ENCODE measurements around the gene EIPR1. TPM values are rescaled to one million over a fixed set of nuclear protein-coding genes. Genes with fewer than 3 reads are reported as not detected.

EIPR1 gene
- total RNA-seq, 1 experiment from 2014 or later = 27.8 TPM

DNA sequence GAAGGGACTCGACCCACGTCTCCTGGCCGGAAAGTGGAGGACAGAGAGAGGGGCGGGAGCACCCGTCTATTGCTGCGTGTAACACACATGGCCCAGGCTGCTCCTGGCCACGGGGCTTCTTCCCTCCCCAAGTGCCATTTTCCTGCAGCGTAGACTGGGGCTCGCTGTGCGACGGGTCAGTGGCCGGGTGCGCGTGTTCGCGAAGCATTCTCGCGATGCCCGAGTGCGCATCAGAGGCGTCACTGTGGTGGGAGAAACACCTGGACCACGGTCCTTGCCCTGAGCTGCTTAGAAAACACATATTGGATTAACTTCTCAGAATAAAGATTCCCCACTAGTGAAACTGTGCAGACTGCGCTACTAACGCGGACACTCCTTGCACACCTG lies 200.8 kb downstream of the EIPR1 start:
- H3K9me3 Mint-ChIP-seq = peaks cover 0 to 3% of the 10 kb centered on the region in 2 experiments; a peak in 2 of 5 replicates
- H3K9ac ChIP-seq (ENCODE audit: extremely low read depth, insufficient read length, low read length) = no peak overlapping the region

More for the DNA sequence above, 200.8 kb downstream of the EIPR1 start:
- no peaks in the 10 kb centered on the region for H3K4me1 ChIP-seq (ENCODE audit: insufficient read depth, low read length)
- H3K18ac ChIP-seq (ENCODE audit: insufficient read length, low read depth, low read length) = no peak overlapping the region
- Mint-ChIP-seq H3K4me1 (0 out of 4 replicates have a peak, but pooled peaks cover 0 to 2% of the 10 kb centered on the region in 2 experiments), H3K27ac (no peak overlapping the region), H3K4me3 (no peak overlapping the region), H3K27me3 (ENCODE audit: low read depth) (no peaks in the 10 kb centered on the region), H3K36me3 (ENCODE audit: insufficient read depth in 1 of 3, low read depth in 3 of 3) (peaks cover 4 to 14% (median 6%) of the 10 kb centered on the region in 3 experiments; a peak in 5 of 7 replicates)
- no peak overlapping the region for H2BK120ac ChIP-seq (ENCODE audit: low read depth, low read length, poor library complexity, severe bottlenecking)
- H3K14ac ChIP-seq (ENCODE audit: insufficient read depth, low read length) = no peak overlapping the region
- no peak overlapping the region for H2BK12ac ChIP-seq (ENCODE audit: insufficient read length, low read depth, low read length)
- no peak overlapping the region for H3K56ac ChIP-seq (ENCODE audit: insufficient read length, low read depth, low read length)
- H3K23me2 ChIP-seq (ENCODE audit: insufficient read length, low read depth, low read length, poor library complexity, severe bottlenecking) = no peaks in the 10 kb centered on the region
- no CpG with 5 or more reads among the region's 25 CpGs for whole genome bisulfite sequencing (ENCODE audit: extremely low coverage, insufficient read length, low lambda C conversion rate)
- no peak overlapping the region for H2AK5ac ChIP-seq (ENCODE audit: insufficient read length, low read length)
- no peak for DNase-seq
- no peak overlapping the region for H4K8ac ChIP-seq (replicated peaks; ENCODE audit: insufficient read length, low read depth, low read length)
- no peaks in the 10 kb centered on the region for H3K27me3 ChIP-seq (ENCODE audit: insufficient read depth, low read length)
- H2BK5ac ChIP-seq (ENCODE audit: insufficient read length, low read length) = no peak overlapping the region
- H2BK20ac ChIP-seq (ENCODE audit: low read depth, low read length, poor library complexity, severe bottlenecking) = no peak overlapping the region
- no peaks in the 10 kb centered on the region for H3K79me2 ChIP-seq (ENCODE audit: insufficient read depth, low read length)
- no peaks in the 10 kb centered on the region for H3K79me1 ChIP-seq (ENCODE audit: insufficient read depth, low read depth, low read length, poor library complexity, severe bottlenecking)
- H3K23ac ChIP-seq (ENCODE audit: insufficient read length, low read depth, low read length) = no peak overlapping the region
- no peaks in the 10 kb centered on the region for H4K20me1 ChIP-seq (ENCODE audit: control insufficient read depth, insufficient read depth, insufficient read length)
- no peak overlapping the region for H2AFZ ChIP-seq (ENCODE audit: low read length)
- H4K5ac ChIP-seq (ENCODE audit: insufficient read length, low read depth, low read length) = no peak overlapping the region
- H4K91ac ChIP-seq (ENCODE audit: insufficient read length, low read depth, low read length) = no peak overlapping the region
- no peak overlapping the region for H3K4me2 ChIP-seq (ENCODE audit: insufficient read depth, insufficient read length, low read length)
- no peak overlapping the region for H3K27ac ChIP-seq (ENCODE audit: insufficient read length, low read depth, low read length)
- no peaks in the 10 kb centered on the region for H3K9me3 ChIP-seq (ENCODE audit: control insufficient read depth, low read depth, low read length)
- H3T11ph ChIP-seq (ENCODE audit: low read length) = no peak overlapping the region
- TF ChIP-seq, protein P1, sequence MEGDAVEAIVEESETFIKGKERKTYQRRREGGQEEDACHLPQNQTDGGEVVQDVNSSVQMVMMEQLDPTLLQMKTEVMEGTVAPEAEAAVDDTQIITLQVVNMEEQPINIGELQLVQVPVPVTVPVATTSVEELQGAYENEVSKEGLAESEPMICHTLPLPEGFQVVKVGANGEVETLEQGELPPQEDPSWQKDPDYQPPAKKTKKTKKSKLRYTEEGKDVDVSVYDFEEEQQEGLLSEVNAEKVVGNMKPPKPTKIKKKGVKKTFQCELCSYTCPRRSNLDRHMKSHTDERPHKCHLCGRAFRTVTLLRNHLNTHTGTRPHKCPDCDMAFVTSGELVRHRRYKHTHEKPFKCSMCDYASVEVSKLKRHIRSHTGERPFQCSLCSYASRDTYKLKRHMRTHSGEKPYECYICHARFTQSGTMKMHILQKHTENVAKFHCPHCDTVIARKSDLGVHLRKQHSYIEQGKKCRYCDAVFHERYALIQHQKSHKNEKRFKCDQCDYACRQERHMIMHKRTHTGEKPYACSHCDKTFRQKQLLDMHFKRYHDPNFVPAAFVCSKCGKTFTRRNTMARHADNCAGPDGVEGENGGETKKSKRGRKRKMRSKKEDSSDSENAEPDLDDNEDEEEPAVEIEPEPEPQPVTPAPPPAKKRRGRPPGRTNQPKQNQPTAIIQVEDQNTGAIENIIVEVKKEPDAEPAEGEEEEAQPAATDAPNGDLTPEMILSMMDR (conservative IDR thresholded peaks at IDR 0.05) = no peak
- no peak overlapping the region for H3K4ac ChIP-seq (ENCODE audit: low read depth, low read length)
- no peak overlapping the region for H2BK15ac ChIP-seq (ENCODE audit: low read depth, low read length)
